ENCODE measurements around the gene IDI1.

IDI1 gene

GRCh38 chr10:1090696-1091095 lies 41.8 kb upstream of the IDI1 start:
- no peak for TF ChIP-seq CTCF (IDR thresholded peaks at IDR 0.05; ENCODE audit: low read depth, low read length, missing control alignments)
- in situ Hi-C loops (cut with HindIII; ENCODE audit: low sequenced_read_pairs), result no loop called here
- no peak overlapping the region for H3K4me3 ChIP-seq (ENCODE audit: low read depth, low read length)
- DNase-seq (ENCODE audit: low read depth), result no peak

GRCh38 chr10:1089017-1089689 lies 40.2 kb upstream of the IDI1 start:
- in situ Hi-C loops (cut with HindIII; ENCODE audit: low sequenced_read_pairs), result no loop called here

GRCh38 chr10:1086787-1087186 lies 37.9 kb upstream of the IDI1 start:
- H3K4me3 ChIP-seq (ENCODE audit: low read depth, low read length), result no peak overlapping the region
- DNase-seq (ENCODE audit: low read depth), result no peak
- TF ChIP-seq CTCF (IDR thresholded peaks at IDR 0.05; ENCODE audit: low read depth, low read length, missing control alignments), result no peak
- in situ Hi-C loops (cut with HindIII; ENCODE audit: low sequenced_read_pairs), result no loop called here

More at GRCh38 chr10:1089017-1089689, 40.2 kb upstream of the IDI1 start:
- no peak for DNase-seq (ENCODE audit: low read depth)
- no peak for TF ChIP-seq CTCF (IDR thresholded peaks at IDR 0.05; ENCODE audit: low read depth, low read length, missing control alignments)
- no peak overlapping the region for H3K4me3 ChIP-seq (ENCODE audit: low read depth, low read length)

GRCh38 chr10:1085258-1085657 lies 36.3 kb upstream of the IDI1 start:
- in situ Hi-C loops (cut with HindIII; ENCODE audit: low sequenced_read_pairs), result no loop called here
- DNase-seq (ENCODE audit: low read depth), result no peak
- H3K4me3 ChIP-seq (ENCODE audit: low read depth, low read length), result no peak overlapping the region
- no peak for TF ChIP-seq CTCF (IDR thresholded peaks at IDR 0.05; ENCODE audit: low read depth, low read length, missing control alignments)

- H3K4me3 ChIP-seq (ENCODE audit: low read depth, low read length), result no peak overlapping the region
- no peak for DNase-seq (ENCODE audit: low read depth)
- TF ChIP-seq CTCF (IDR thresholded peaks at IDR 0.05; ENCODE audit: low read depth, low read length, missing control alignments), result no peak
- in situ Hi-C loops (cut with HindIII; ENCODE audit: low sequenced_read_pairs), result no loop called here
Observed at GRCh38 chr10:1084011-1084950, 35.4 kb upstream of the IDI1 start.

- no peak for DNase-seq (ENCODE audit: low read depth)
- no peak overlapping the region for H3K4me3 ChIP-seq (ENCODE audit: low read depth, low read length)
- in situ Hi-C loops (cut with HindIII; ENCODE audit: low sequenced_read_pairs), result no loop called here
- no peak for TF ChIP-seq CTCF (IDR thresholded peaks at IDR 0.05; ENCODE audit: low read depth, low read length, missing control alignments)
Observed at GRCh38 chr10:1083581-1083980, 34.7 kb upstream of the IDI1 start.
